ENCODE results near the gene CIB2. TPM values are rescaled to one million over a fixed set of nuclear protein-coding genes. Genes with fewer than 3 reads are reported as not detected.

Gene CIB2
- total RNA-seq, 2 experiments from 2014 or later, result 2.6 to 2.8 TPM

- POLR2A ChIA-PET, result no interaction called here
- CTCF ChIA-PET, result interaction anchor here (0.9 to 1.2 kb wide), 2 partner anchors 16 to 131 kb away, joined by 3 read pairs; no protein-coding TSS in a partner anchor
Observed at GRCh38 chr15:78097667-78098066, 33.6 kb downstream of the CIB2 start.

- ChIA-PET CTCF (interaction anchor here (0.6 to 1.4 kb wide), 3 partner anchors 10 to 15 kb away, joined by 3 to 4 read pairs (median 4); no protein-coding TSS in a partner anchor), POLR2A (no interaction called here)
Observed at GRCh38 chr15:78093242-78094020, 37.8 kb downstream of the CIB2 start.

GRCh38 chr15:78092261-78093041 is 38.8 kb downstream of the CIB2 start, which contains the start of gene SH2D7:
Gene SH2D7, plus strand, starts transcription at chr15:78092561. Its CDS starts 24 bp downstream, at chr15:78092585.
- CTCF ChIA-PET, result interaction anchor here (1.3 to 2.3 kb wide), 2 partner anchors 11 to 16 kb away, joined by 4 to 8 read pairs; no protein-coding TSS in a partner anchor
- POLR2A ChIA-PET, result no interaction called here

GRCh38 chr15:78090422-78091063 is 40.7 kb downstream of the CIB2 start:
- CTCF ChIA-PET, result interaction anchor here (0.5 to 2.3 kb wide), 3 partner anchors 17 to 131 kb away, joined by 3 to 8 read pairs (median 4); no protein-coding TSS in a partner anchor
- POLR2A ChIA-PET, result interaction anchor here (0.6 kb wide), 1 partner anchor 15 kb away, joined by 3 read pairs; no protein-coding TSS in a partner anchor

- ChIA-PET POLR2A (no interaction called here), CTCF (interaction anchor here (0.6 to 1.2 kb wide), 5 partner anchors 20 to 270 kb away, joined by 3 to 5 read pairs (median 3); no protein-coding TSS in a partner anchor)
Observed at GRCh38 chr15:78088773-78089080, 42.5 kb downstream of the CIB2 start.

GRCh38 chr15:78087951-78088772 is 43.1 kb downstream of the CIB2 start:
- ChIA-PET POLR2A (no interaction called here), CTCF (interaction anchor here (1.2 kb wide), 2 partner anchors 21 to 128 kb away, joined by 3 to 5 read pairs; no protein-coding TSS in a partner anchor)

- CTCF ChIA-PET, result no interaction called here
- POLR2A ChIA-PET, result no interaction called here
Observed at GRCh38 chr15:78085928-78086327, 45.3 kb downstream of the CIB2 start.

- POLR2A ChIA-PET, result no interaction called here
- CTCF ChIA-PET, result no interaction called here
Observed at GRCh38 chr15:78084449-78084750, 46.8 kb downstream of the CIB2 start.

GRCh38 chr15:78083687-78084448 is 47.4 kb downstream of the CIB2 start:
- ChIA-PET POLR2A (no interaction called here), CTCF (no interaction called here)

- ChIA-PET POLR2A (interaction anchor here (1.4 kb wide), 1 partner anchor 13 kb away, joined by 6 read pairs; no protein-coding TSS in a partner anchor), CTCF (interaction anchor here (1.5 kb wide), 1 partner anchor 25 kb away, joined by 9 read pairs; no protein-coding TSS in a partner anchor)
Observed at GRCh38 chr15:78083186-78083585, 48.1 kb downstream of the CIB2 start.

- ChIA-PET POLR2A (interaction anchor here (1.4 kb wide), 1 partner anchor 13 kb away, joined by 6 read pairs; no protein-coding TSS in a partner anchor), CTCF (interaction anchor here (1.1 to 1.5 kb wide), 2 partner anchors 25 to 33 kb away, joined by 3 to 9 read pairs; no protein-coding TSS in a partner anchor)
Observed at GRCh38 chr15:78082743-78083110, 48.5 kb downstream of the CIB2 start.

- ChIA-PET POLR2A (interaction anchor here (1.4 kb wide), 1 partner anchor 12 kb away, joined by 6 read pairs; no protein-coding TSS in a partner anchor), CTCF (interaction anchor here (1.1 to 1.5 kb wide), 2 partner anchors 26 to 33 kb away, joined by 3 to 9 read pairs; no protein-coding TSS in a partner anchor)
Observed at GRCh38 chr15:78082106-78082742, 49.0 kb downstream of the CIB2 start.

- POLR2A ChIA-PET, result no interaction called here
- CTCF ChIA-PET, result interaction anchor here (0.9 to 1.6 kb wide), 4 partner anchors 28 to 121 kb away, joined by 3 read pairs; no protein-coding TSS in a partner anchor
Observed at GRCh38 chr15:78080088-78080460, 51.2 kb downstream of the CIB2 start.

- CTCF ChIA-PET, result interaction anchor here (0.9 to 1.6 kb wide), 4 partner anchors 28 to 120 kb away, joined by 3 read pairs; no protein-coding TSS in a partner anchor
- POLR2A ChIA-PET, result no interaction called here
Observed at GRCh38 chr15:78079298-78080087, 51.8 kb downstream of the CIB2 start.

- ChIA-PET CTCF (interaction anchor here (0.8 to 2.2 kb wide), 5 partner anchors 9 to 119 kb away, joined by 3 to 5 read pairs (median 4); no protein-coding TSS in a partner anchor), POLR2A (interaction anchor here (1.0 kb wide), 2 partner anchors 10 to 31 kb away, joined by 3 read pairs; no protein-coding TSS in a partner anchor)
Observed at GRCh38 chr15:78077871-78078210, 53.4 kb downstream of the CIB2 start.

GRCh38 chr15:78077053-78077870 is 54.0 kb downstream of the CIB2 start, which contains the start of gene TBC1D2B:
Gene TBC1D2B, minus strand, starts transcription at chr15:78077711. Its CDS starts 59 bp downstream, at chr15:78077652.
- ChIA-PET POLR2A (interaction anchor here (0.7 to 1.0 kb wide), 3 partner anchors 10 to 30 kb away, joined by 3 to 7 read pairs (median 3); no protein-coding TSS in a partner anchor), CTCF (interaction anchor here (1.1 to 2.2 kb wide), 4 partner anchors 25 to 118 kb away, joined by 3 to 5 read pairs (median 4); no protein-coding TSS in a partner anchor)

Data from activated CD8-positive, alpha-beta memory T cell treated with anti-CD3 and anti-CD28 coated beads for 36 hours (primary cell).